ENCODE measurements around the gene FRG2C. TPM values are rescaled to one million over a fixed set of nuclear protein-coding genes. Genes with fewer than 3 reads are reported as not detected.
"Not testable (repeated sequence)": the region's sequence is repeated elsewhere in the genome, so short reads cannot be mapped to it uniquely, and the experiment has no call there.

FRG2C gene
- total RNA-seq, result under 1 TPM in 3 of 8 experiments, not detected in 5; 0.09 to 0.15 (median 0.11) TPM

DNA sequence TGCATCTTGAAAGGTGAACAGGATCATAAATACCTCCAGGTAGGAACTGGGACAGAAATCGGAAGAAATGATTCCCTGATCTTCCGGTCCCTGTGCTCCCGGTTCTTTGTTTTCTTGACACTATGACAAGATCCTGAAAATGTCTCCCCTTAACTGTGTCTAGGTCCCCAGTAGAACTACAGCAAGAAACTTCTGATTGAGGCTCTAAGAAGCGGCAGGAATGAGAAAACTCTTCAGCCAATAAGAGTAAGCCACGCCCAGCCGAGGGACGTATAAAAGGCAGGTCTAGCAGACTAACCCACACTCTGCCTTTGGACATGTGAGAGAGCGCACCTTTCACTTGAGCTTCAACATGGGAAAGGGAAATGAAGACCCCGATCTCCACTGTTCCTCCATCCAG is at the start of gene FRG2C:
Gene FRG2C (plus strand): TSS at position 301 of the 400 bp plus-strand sequence. CDS start 52 bp downstream, at position 353.
- 70 to 100% (median 80%) methylated on average over 1 to 5 of the region's 9 CpGs; no CpG with 5 or more reads in 3 of the 10 experiments for WGBS, 10 experiments
- in situ Hi-C loops (cut with MboI; ENCODE audit: low pct_unique_long_range_greater_than_20kb in 2 of 9, low sequenced_read_pairs in 9 of 9, unreplicated experiment in 9 of 9); ATAC-seq (replicated peaks in 6 of 8); H3K27ac ChIP-seq; H3K4me3 ChIP-seq; H3K4me1 ChIP-seq (replicated peaks in 1 of 2): not testable (repeated sequence)

DNA sequence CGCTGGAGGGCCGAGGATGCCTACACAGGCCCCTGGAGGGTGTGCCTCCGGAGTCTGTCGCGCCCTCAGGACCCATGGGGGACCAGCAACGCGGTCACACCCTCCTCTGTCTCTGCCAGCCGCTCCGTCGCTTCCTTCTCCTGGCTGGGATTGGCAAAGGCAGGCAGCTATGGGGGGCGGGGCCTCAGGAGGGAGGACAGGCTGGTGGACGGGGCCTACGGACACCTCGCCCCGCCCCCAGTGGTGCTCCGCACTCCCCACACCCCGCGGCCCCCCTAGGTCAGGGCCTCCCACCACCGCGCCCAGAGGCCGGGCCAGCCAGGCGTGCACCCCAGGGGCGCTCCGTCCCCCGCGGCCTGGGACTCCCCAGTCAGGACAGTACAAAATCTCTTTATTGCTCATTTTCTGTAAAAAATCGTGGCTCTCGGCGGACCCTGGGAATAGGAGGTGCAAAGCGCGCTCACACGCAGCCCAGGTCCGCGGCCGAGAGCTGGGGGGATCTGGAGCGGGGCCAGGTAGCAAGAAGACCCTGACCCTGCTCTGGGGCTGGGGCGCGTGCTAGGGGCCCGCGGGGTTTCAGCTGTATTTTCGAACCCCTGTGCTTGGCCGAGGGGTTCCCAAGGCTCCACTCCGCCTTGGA is 45.3 kb upstream of the FRG2C start:
- ATAC-seq (replicated peaks in 6 of 8), result peak in 1 of 8 experiments; percentile 39
- H3K27ac ChIP-seq; in situ Hi-C loops (cut with MboI; ENCODE audit: low pct_unique_long_range_greater_than_20kb in 2 of 9, low sequenced_read_pairs in 9 of 9, unreplicated experiment in 9 of 9); H3K4me1 ChIP-seq (replicated peaks in 1 of 2): not testable (repeated sequence)
- no CpG with 5 or more reads among the region's 43 CpGs for WGBS, 10 experiments
- H3K4me3 ChIP-seq, result peak overlapping the region in 4 of 5 donors; percentile 23 to 39 (median 29)

DNA sequence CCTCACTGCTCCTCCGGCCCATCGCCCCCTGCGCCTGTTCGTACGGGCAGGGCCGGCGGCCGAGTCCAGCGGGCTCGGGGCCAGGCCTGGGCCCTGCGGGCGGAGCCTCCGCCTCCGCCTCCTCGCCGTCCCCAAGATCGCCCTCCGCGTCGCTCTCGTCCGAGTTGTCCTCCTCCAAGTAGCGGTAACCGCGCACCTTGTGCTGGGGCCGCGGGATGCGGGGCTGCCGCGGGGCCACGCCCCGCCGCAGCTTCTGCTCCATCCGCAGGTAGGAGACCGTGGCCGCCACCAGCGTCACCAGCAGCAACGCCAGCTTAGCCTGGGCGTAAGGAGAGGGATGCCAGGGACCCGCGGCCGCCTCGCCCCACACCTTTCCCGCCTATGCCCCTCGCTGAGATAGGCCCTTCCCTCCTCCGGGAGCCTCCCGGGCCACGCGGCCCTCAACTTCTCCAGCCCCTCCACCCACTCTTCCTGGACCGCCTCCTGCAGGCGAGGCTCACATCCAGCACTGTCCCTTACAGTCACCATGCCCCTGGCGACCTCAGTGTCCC is 44.6 kb upstream of the FRG2C start:
- H3K4me1 ChIP-seq (replicated peaks in 1 of 2); H3K27ac ChIP-seq; in situ Hi-C loops (cut with MboI; ENCODE audit: low pct_unique_long_range_greater_than_20kb in 2 of 9, low sequenced_read_pairs in 9 of 9, unreplicated experiment in 9 of 9): not testable (repeated sequence)
- ATAC-seq (replicated peaks in 6 of 8), result peak in 1 of 8 experiments; percentile 31
- 10% methylated on average over 4 of the region's 52 CpGs; no CpG with 5 or more reads in 9 of the 10 experiments for WGBS, 10 experiments
- peak overlapping the region; percentile 5 to 39 (median 25) for H3K4me3 ChIP-seq

DNA sequence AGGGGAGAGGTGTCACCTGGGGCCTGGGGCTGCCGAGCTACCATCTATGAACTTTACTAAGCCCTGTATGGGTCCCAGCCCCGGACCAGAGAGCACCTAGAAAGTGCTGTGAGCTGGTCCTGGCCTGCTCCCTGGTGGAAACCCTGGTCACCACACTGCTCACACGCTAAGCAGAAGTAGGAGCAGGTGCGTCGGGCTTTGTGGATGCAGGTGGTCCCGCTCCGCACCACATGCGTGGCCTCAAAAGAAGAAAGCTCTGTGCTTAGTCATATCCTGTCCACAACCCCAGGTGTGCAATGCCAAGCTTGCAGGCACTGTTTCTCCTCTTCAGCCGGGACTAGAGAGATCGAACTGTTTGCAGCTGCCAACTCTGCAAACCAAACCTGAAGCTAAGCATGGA is 42.4 kb upstream of the FRG2C start:
- WGBS, 10 experiments, result 43 to 100% (median 76%) methylated on average over 1 to 5 of the region's 10 CpGs; no CpG with 5 or more reads in 6 of the 10 experiments
- H3K27ac ChIP-seq; H3K4me3 ChIP-seq; ATAC-seq (replicated peaks in 6 of 8); H3K4me1 ChIP-seq (replicated peaks in 1 of 2); in situ Hi-C loops (cut with MboI; ENCODE audit: low pct_unique_long_range_greater_than_20kb in 2 of 9, low sequenced_read_pairs in 9 of 9, unreplicated experiment in 9 of 9): not testable (repeated sequence)

DNA sequence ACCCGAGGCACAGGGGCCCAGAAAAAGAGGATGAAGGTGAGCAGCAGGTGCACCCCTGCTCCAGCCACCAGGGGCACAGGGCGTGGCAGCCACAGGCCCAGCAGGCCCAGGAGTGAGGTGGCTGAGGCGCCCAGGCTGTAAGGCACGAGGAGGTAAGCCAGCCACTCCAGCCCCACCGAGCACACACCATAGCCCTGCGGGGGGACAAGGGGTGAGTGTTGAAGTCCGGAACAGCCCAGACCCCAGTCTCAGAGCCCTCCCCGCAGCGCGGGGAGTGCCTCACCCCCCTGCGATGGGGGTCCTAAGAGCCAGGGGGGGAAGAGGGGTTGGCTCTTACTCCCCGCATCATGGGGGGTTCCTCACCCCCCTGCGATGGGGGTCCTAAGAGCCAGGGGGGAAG is 40.5 kb upstream of the FRG2C start:
- in situ Hi-C loops (cut with MboI; ENCODE audit: low pct_unique_long_range_greater_than_20kb in 2 of 9, low sequenced_read_pairs in 9 of 9, unreplicated experiment in 9 of 9); H3K4me3 ChIP-seq; H3K4me1 ChIP-seq (replicated peaks in 1 of 2); H3K27ac ChIP-seq; ATAC-seq (replicated peaks in 6 of 8): not testable (repeated sequence)
- no CpG with 5 or more reads among the region's 13 CpGs for WGBS, 10 experiments

DNA sequence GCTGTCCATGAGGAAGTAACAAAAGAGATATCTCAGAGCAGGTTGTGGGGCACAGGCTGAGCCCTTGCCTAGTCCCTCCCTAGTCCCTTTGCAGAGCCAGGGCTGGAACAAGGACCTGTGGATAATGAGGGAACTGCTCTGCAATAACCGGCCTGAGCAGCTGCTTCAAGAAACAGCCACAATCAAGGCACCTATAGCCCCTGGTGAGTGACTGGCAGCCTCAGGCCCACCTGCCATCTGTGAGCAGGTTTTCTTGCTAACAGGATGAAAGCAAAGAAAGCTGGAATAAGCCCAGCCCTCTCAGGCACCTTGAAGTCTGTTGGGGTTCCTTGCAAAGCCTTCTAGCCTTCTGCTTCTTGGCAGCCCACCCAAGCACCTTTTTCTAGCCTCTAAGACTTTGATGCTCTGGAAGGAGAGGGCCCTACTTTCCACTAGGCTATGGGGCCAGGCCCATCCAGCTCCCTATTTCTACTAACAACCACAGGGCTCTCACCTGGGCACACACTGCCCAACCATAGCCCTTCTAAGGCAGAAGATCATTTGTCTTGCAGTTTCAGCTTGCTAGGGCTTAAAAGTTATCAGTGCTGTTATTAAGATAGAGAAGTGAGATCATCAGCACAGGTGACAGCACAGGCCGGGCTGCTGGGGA is 33.1 kb upstream of the FRG2C start:
- H3K4me1 ChIP-seq (replicated peaks in 1 of 2); in situ Hi-C loops (cut with MboI; ENCODE audit: low pct_unique_long_range_greater_than_20kb in 2 of 9, low sequenced_read_pairs in 9 of 9, unreplicated experiment in 9 of 9); H3K27ac ChIP-seq; ATAC-seq (replicated peaks in 6 of 8); H3K4me3 ChIP-seq: not testable (repeated sequence)
- WGBS, 10 experiments, result 20% methylated on average over 1 of the region's 2 CpGs; no CpG with 5 or more reads in 9 of the 10 experiments

DNA sequence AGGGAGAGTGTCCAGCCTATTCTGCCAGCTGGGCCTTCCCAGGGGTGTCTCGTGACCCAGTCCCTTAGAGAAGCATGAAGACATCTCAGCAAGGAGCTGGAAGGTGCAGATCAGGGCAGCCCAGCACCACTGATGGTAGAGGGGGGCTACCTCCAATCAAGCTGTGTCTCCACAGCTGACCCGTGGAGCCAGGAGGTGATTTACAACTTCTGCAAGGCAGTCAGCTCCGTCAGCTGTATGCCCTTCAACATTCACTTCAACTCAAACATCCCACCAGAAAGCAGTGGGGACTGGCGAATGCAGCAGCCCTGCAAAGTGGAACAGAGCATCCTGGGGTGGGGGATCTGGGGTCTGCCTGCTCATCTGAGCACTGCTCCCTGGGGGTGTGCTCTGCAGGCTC is 32.6 kb upstream of the FRG2C start:
- in situ Hi-C loops (cut with MboI; ENCODE audit: low pct_unique_long_range_greater_than_20kb in 2 of 9, low sequenced_read_pairs in 9 of 9, unreplicated experiment in 9 of 9), result no loop called here
- no peak for ATAC-seq (replicated peaks in 6 of 8)
- no peak overlapping the region for H3K27ac ChIP-seq
- 33 to 100% (median 40%) methylated on average over 1 of the region's 4 CpGs; no CpG with 5 or more reads in 7 of the 10 experiments for WGBS, 10 experiments
- H3K4me1 ChIP-seq (replicated peaks in 1 of 2), result no peaks in the 10 kb centered on the region
- H3K4me3 ChIP-seq, result no peak overlapping the region

DNA sequence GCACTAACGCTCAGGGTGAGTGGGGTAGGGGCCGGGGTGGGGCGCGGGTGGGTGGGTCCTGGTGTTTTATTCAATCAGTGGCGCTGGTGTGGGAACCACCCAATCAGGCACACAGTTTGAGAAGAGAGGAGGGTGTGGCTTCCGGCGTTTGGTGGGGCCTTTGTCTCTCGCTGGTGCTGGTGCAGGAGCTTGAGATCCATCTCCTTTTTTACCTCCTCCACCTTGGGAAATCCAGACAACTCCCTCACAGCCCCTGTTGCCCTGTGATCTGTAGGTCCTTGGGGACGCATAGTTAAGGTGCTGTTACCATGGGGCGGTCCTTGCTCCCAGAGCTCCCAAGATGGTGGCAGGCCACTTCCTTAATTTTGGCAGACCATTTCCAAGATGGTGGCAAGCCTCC is 25.2 kb upstream of the FRG2C start:
- H3K27ac ChIP-seq; H3K4me3 ChIP-seq; in situ Hi-C loops (cut with MboI; ENCODE audit: low pct_unique_long_range_greater_than_20kb in 2 of 9, low sequenced_read_pairs in 9 of 9, unreplicated experiment in 9 of 9); ATAC-seq (replicated peaks in 6 of 8); H3K4me1 ChIP-seq (replicated peaks in 1 of 2): not testable (repeated sequence)
- no CpG with 5 or more reads among the region's 10 CpGs for WGBS, 10 experiments

DNA sequence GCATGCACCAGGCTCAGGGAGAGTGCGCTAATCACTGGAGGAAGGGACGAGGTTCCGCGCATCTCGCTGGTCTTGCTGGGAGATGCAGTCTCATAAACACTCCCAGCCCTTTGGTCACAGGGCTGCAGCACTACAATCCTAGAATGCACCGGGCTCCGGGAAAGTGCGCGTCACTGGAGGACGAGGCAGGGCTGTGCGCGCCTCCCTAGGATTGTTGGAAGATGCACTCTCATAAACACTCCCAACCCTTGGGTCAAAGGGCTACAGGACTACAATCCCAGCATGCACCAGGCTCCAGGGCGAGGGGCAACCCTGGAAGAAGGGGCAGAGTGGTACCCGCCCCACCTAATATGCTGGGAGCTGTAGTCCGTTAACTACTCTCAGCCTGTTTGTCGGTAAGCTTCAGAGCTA is 23.0 kb upstream of the FRG2C start:
- H3K27ac ChIP-seq; in situ Hi-C loops (cut with MboI; ENCODE audit: low pct_unique_long_range_greater_than_20kb in 2 of 9, low sequenced_read_pairs in 9 of 9, unreplicated experiment in 9 of 9); H3K4me1 ChIP-seq (replicated peaks in 1 of 2): not testable (repeated sequence)
- 0 to 9% (median 3%) methylated on average over 3 to 9 of the region's 16 CpGs; no CpG with 5 or more reads in 6 of the 10 experiments for WGBS, 10 experiments
- peak in 2 of 8 experiments; percentile 27 to 54 for ATAC-seq (replicated peaks in 6 of 8)
- H3K4me3 ChIP-seq, result peak overlapping the region; percentile 42 to 49 (median 43)

DNA sequence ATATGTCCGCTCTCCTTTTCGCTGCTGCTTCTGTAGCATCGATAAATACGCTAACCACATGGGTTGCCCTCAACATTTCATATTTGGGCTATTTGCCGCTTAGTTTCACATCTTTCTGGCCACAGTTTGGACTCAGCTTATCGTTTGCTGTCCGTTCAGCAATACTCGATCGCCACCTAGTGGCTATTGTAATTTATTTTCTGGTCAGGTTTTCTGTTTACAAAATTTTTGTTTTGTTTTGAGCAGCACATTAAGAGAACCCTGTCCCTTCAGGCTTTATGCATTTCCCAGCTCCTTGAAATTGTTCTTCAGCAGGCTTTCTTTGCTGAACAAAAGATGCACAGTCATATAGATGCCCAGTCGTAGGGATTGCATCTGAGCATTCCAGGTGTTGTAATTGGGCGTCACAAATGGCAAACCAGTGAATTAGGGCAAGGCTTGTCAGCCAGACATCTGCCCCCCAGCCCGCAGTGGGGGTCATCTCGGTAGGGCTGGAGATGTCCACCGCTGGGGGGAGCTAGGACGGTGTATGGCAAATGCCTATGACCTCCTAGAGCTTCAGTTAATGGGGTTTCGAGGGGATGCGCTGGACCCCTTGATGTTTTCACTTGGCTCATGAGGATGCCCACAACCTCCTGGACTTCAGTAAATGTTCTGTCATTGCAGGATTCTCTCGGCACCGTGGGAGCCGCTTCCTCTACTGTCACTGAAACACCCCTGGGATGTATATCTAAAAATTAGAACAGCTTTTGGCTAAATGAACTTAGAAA is 20.9 kb upstream of the FRG2C start:
- WGBS, 10 experiments, result 0 to 35% (median 3%) methylated on average over 1 to 9 of the region's 20 CpGs; no CpG with 5 or more reads in 2 of the 10 experiments
- in situ Hi-C loops (cut with MboI; ENCODE audit: low pct_unique_long_range_greater_than_20kb in 2 of 9, low sequenced_read_pairs in 9 of 9, unreplicated experiment in 9 of 9); ATAC-seq (replicated peaks in 6 of 8); H3K4me3 ChIP-seq; H3K4me1 ChIP-seq (replicated peaks in 1 of 2); H3K27ac ChIP-seq: not testable (repeated sequence)

DNA sequence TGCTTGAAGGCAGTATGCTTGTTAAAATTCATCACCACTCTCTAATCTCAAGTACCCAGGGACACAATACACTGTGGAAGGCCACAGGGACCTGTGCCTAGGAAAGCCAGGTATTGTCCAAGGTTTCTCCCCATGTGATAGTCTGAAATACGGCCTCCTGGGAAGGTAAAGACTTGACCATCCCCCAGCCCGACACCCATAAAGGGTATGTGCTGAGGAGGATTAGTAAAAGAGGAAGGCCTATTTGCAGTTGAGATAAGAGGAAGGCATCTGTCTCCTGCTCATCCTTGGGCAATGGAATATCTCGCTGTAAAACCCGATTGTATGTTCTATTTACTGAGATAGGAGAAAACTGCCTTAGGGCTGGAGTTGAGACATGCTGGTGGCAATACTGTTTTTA is 18.6 kb upstream of the FRG2C start:
- no CpG with 5 or more reads among the region's 4 CpGs for WGBS, 10 experiments
- in situ Hi-C loops (cut with MboI; ENCODE audit: low pct_unique_long_range_greater_than_20kb in 2 of 9, low sequenced_read_pairs in 9 of 9, unreplicated experiment in 9 of 9); H3K4me1 ChIP-seq (replicated peaks in 1 of 2); ATAC-seq (replicated peaks in 6 of 8); H3K4me3 ChIP-seq; H3K27ac ChIP-seq: not testable (repeated sequence)

DNA sequence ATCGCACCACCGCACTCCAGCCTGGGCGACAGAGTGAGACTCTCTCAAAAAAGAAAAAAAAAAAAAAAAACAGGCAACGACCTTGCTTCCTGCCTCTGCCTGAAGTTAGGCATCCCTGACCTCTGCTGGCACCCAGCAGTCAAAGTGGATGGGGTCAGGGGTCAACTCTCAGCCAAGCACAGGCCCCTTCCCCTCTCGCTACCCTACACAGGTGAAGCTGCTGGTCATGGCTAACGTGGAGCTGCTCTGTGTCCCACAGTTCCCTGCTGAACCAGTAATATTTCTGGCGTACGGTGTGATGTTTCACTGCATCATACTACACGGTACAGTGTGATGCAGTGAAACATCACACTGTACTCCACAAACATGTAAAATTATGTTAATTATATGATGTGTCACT is 13.9 kb upstream of the FRG2C start:
- WGBS, 10 experiments, result 0 to 100% (median 85%) methylated on average over 1 to 6 of the region's 9 CpGs; no CpG with 5 or more reads in 3 of the 10 experiments
- Histone ChIP-seq H3K4me1 (replicated peaks in 1 of 2) (no peaks in the 10 kb centered on the region), H3K4me3 (no peak overlapping the region), H3K27ac (no peak overlapping the region)
- peak in 3 of 8 experiments; percentile 42 to 58 (median 44) for ATAC-seq (replicated peaks in 6 of 8)
- in situ Hi-C loops (cut with MboI; ENCODE audit: low pct_unique_long_range_greater_than_20kb in 2 of 9, low sequenced_read_pairs in 9 of 9, unreplicated experiment in 9 of 9), result no loop called here

Data from motor neuron (in vitro differentiated cells).